Coronary artery (tissue), 2 donors: ENCODE data around the gene CCDC78.

Experiments
- DNase-seq: peaks from one replicate; pipeline ENCODE4 v3.0.0-alpha.2; 2017; ENCODE audit warnings: low spot score
- H3K27ac ChIP-seq, 2 donors: fragments of 200-600 bp; sonication (generic); one replicate each; pipeline ENCODE4 v1.5.1; 2016 to 2019
- H3K4me3 ChIP-seq: fragments of 200-600 bp; sonication (generic); 2 replicates; pipeline ENCODE4 v1.5.1; 2016; ENCODE audit warnings: mild to moderate bottlenecking, moderate library complexity
- TF ChIP-seq, protein P1 (sequence below): fragments of 200-600 bp; sonication (generic); IDR thresholded peaks from one replicate; pipeline ENCODE4 v1.5.1; 2019; ENCODE audit warnings: antibody characterized with exemption

The CCDC78 gene

DNA sequence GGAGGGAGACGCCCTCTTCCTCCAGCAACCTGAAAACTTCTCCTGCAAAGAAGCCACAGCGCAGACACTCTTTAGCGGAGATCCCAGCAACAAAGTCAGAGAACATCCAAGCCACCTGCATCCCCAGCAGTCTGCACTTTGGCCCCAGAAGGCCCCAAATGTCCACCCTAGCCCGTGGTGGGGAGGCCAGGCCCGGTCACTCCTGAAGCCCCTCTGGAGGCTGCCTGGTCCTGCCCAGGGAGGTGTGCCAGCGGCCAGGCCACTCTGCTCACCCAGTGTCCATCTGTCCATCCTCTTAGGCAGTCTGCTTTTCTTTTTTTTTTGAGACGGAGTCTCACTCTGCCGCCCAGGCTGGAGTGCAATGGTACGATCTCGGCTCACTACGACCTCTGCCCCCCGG is 6.1 kb upstream of the CCDC78 start:
- DNase-seq = no peak
- no peak overlapping the region for H3K27ac ChIP-seq
- no peak overlapping the region for H3K4me3 ChIP-seq
- TF ChIP-seq, protein P1, sequence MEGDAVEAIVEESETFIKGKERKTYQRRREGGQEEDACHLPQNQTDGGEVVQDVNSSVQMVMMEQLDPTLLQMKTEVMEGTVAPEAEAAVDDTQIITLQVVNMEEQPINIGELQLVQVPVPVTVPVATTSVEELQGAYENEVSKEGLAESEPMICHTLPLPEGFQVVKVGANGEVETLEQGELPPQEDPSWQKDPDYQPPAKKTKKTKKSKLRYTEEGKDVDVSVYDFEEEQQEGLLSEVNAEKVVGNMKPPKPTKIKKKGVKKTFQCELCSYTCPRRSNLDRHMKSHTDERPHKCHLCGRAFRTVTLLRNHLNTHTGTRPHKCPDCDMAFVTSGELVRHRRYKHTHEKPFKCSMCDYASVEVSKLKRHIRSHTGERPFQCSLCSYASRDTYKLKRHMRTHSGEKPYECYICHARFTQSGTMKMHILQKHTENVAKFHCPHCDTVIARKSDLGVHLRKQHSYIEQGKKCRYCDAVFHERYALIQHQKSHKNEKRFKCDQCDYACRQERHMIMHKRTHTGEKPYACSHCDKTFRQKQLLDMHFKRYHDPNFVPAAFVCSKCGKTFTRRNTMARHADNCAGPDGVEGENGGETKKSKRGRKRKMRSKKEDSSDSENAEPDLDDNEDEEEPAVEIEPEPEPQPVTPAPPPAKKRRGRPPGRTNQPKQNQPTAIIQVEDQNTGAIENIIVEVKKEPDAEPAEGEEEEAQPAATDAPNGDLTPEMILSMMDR = no peak

DNA sequence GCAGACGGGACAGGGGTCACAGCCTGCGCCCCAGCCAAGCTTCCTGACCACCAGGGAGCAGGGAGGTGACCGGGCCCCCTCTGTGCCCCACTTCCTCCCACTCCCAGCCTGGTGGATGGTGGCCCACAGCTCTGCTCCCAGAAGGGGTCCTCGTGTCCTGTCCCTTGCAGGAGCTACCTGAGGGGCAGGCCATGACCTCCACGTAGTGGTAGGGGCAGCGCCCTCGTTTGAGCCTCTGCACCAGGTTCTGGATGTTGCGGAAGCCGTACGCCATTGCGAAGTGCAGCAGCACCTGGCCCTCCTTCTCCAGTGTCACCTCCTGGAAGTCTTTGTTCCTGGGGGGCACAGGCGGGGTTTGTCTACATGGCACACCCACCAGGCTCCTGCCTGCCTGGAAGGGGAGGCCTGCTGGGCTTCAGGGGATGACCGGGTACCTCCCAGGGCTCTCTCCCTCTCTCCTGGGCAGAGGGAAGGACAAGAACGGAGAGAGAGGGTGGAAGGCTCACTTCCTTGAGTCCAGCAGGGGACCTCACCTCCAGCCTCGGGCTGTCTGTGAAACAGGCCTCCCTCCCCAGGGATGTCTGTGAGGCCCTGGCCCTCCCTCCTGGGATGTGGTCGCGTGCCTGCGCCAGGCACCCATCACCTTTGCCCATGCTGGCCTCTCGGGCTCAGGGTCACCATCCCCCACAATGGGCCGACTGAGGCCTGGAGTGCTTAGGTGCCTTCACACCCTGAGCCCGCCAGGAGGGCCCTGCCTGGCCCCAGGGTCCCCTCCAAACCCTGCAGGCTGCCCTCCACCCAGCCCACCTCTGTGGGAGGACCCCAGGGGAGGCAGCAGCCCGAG is 4.6 kb upstream of the CCDC78 start:
- TF ChIP-seq, protein P1 = no peak
- no peak for DNase-seq
- Histone ChIP-seq H3K27ac (no peak overlapping the region), H3K4me3 (no peak overlapping the region)

GRCh38 chr16:729768-730665 is 3.8 kb upstream of the CCDC78 start:
- Histone ChIP-seq H3K4me3 (no peak overlapping the region), H3K27ac (no peak overlapping the region)
- TF ChIP-seq, protein P1 = no peak
- DNase-seq = no peak

DNA sequence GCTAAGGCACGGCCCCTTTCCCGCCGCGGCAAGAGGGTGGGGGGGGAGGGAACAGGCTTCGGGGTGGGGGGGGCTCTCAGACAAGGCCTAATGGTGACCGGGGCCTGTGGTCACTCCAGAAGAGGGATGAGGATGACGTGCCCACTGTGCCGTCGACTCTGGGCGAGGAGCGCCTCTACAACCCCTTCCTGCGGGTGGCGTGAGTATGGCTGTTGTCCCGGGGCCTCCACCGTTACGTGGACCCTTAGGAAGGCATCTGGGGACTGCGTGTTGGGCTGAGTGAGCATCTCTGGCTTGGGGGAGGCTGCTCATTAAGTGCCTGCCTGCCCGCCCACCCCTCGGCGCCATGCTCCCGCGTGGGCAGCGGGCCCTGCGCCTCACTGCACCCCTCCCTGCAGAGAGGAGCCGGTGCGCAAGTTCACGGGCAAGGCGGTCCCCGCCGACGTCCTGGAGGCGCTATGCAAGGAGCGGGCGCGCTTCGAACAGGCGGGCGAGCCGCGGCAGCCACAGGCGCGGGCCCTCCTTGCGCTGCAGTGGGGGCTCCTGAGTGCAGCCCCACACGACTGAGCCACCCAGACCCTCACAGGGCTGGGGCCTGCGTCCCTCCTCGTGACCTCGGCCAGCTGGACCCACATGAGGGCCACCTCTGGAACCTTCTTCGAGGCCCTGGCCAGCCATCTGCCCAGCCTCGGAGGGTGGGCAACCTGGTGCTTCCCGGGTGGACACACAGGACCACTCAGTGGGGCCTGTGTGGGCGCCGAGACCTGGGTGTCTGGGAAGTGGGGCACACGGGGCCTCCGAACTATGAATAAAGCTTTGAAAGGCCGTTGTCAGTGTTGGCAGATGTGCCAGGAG is 2.9 kb upstream of the CCDC78 start:
- Histone ChIP-seq H3K27ac (no peak overlapping the region), H3K4me3 (peak overlapping the region; percentile 72)
- TF ChIP-seq, protein P1 = no peak
- no peak for DNase-seq

DNA sequence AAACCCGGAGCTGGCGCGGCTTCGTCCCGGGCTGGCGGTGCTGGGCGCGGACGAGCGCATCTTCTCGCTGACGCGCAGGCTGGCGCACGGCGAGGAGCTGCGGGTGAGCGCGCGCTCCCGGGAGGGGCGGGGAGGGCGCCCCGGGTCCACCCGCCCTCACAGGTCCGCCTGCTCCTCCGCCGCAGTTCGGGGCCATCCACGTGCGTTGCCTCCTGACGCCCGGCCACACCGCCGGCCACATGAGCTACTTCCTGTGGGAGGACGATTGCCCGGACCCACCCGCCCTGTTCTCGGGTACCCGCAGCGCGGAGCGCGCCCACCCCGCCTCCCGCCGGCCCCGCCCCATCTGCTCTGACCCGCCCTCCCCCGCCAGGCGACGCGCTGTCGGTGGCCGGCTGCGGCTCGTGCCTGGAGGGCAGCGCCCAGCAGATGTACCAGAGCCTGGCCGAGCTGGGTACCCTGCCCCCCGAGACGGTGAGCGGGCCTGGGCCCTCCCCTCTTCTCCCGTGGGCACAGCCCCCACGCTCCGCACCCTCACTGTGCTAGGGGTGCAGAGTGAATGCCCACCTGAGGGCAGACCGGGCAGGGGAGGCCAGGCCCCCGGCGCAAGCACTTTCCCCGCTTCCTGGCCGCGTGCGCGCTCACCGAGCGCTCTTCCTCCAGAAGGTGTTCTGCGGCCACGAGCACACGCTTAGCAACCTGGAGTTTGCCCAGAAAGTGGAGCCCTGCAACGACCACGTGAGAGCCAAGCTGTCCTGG is 2.1 kb upstream of the CCDC78 start:
- peak overlapping the region; percentile 72 for H3K4me3 ChIP-seq
- H3K27ac ChIP-seq = peak overlapping the region in 1 of 2 donors; percentile 44
- TF ChIP-seq, protein P1 = no peak
- DNase-seq = no peak

- no peak for DNase-seq
- Histone ChIP-seq H3K4me3 (peak overlapping the region; percentile 72), H3K27ac (peak overlapping the region in 1 of 2 donors; percentile 44)
- TF ChIP-seq, protein P1 = no peak
Measured at GRCh38 chr16:727291-727977, 1.2 kb upstream of the CCDC78 start.
